ENCODE results near the gene PDIA5. TPM values are rescaled to one million over a fixed set of nuclear protein-coding genes. Genes with fewer than 3 reads are reported as not detected.

PDIA5 gene
- total RNA-seq, 1 donor from 2014 or later: 128 TPM

GRCh38 chr3:123027292-123028232, 39.3 kb upstream of the PDIA5 start, which contains the start of gene SEMA5B:
Gene SEMA5B (minus strand): TSS chr3:123027763. CDS start chr3:122961263, 66,500 bp downstream.
- H3K4me3 Mint-ChIP-seq (ENCODE audit: unreplicated experiment): peak within 1 kb of the TSS; percentile 84
- H3K4me1 Mint-ChIP-seq (ENCODE audit: low read depth): peaks cover 27% of the 10 kb centered on the region
- peaks cover 37% of the 10 kb centered on the region for H3K27me3 Mint-ChIP-seq (ENCODE audit: low read depth)
- H3K27ac Mint-ChIP-seq (ENCODE audit: unreplicated experiment): peak within 1 kb of the TSS; percentile 49
- H3K36me3 Mint-ChIP-seq (ENCODE audit: low read depth): peaks cover 9% of the 10 kb centered on the region
- no peaks in the 10 kb centered on the region for H3K9me3 Mint-ChIP-seq (ENCODE audit: low read depth)
- TF ChIP-seq CTCF (IDR thresholded peaks at IDR 0.05): peak; percentile 77
- DNase-seq (ENCODE audit: low spot score): peak; percentile 92

- H3K4me1 Mint-ChIP-seq (ENCODE audit: low read depth): peaks cover 27% of the 10 kb centered on the region
- H3K9me3 Mint-ChIP-seq (ENCODE audit: low read depth): no peaks in the 10 kb centered on the region
- peaks cover 6% of the 10 kb centered on the region for H3K36me3 Mint-ChIP-seq (ENCODE audit: low read depth)
- TF ChIP-seq CTCF (IDR thresholded peaks at IDR 0.05): peak; percentile 86
- DNase-seq (ENCODE audit: low spot score): no peak
- peak overlapping the region; percentile 12 for H3K27ac Mint-ChIP-seq (ENCODE audit: unreplicated experiment)
- H3K4me3 Mint-ChIP-seq (ENCODE audit: unreplicated experiment): peak overlapping the region; percentile 84
- H3K27me3 Mint-ChIP-seq (ENCODE audit: low read depth): peaks cover 37% of the 10 kb centered on the region
These were observed 38.5 kb upstream of the PDIA5 start for GRCh38 chr3:123028233-123028828.

GRCh38 chr3:123031051-123031450, 35.8 kb upstream of the PDIA5 start:
- Mint-ChIP-seq H3K4me3 (ENCODE audit: unreplicated experiment) (no peak overlapping the region), H3K27me3 (ENCODE audit: low read depth) (peaks cover 13% of the 10 kb centered on the region), H3K36me3 (ENCODE audit: low read depth) (no peaks in the 10 kb centered on the region), H3K27ac (ENCODE audit: unreplicated experiment) (no peak overlapping the region), H3K4me1 (ENCODE audit: low read depth) (peaks cover 26% of the 10 kb centered on the region), H3K9me3 (ENCODE audit: low read depth) (no peaks in the 10 kb centered on the region)
- TF ChIP-seq CTCF (IDR thresholded peaks at IDR 0.05): no peak
- no peak for DNase-seq (ENCODE audit: low spot score)

- Mint-ChIP-seq H3K36me3 (ENCODE audit: low read depth) (no peaks in the 10 kb centered on the region), H3K9me3 (ENCODE audit: low read depth) (no peaks in the 10 kb centered on the region), H3K4me3 (ENCODE audit: unreplicated experiment) (no peak overlapping the region), H3K27ac (ENCODE audit: unreplicated experiment) (no peak overlapping the region), H3K4me1 (ENCODE audit: low read depth) (peaks cover 29% of the 10 kb centered on the region), H3K27me3 (ENCODE audit: low read depth) (peaks cover 10% of the 10 kb centered on the region)
- TF ChIP-seq CTCF (IDR thresholded peaks at IDR 0.05): no peak
- DNase-seq (ENCODE audit: low spot score): no peak
These were observed 34.8 kb upstream of the PDIA5 start for GRCh38 chr3:123032057-123032456.

GRCh38 chr3:123034120-123034519, 32.7 kb upstream of the PDIA5 start:
- H3K4me1 Mint-ChIP-seq (ENCODE audit: low read depth): peaks cover 34% of the 10 kb centered on the region

More at GRCh38 chr3:123034120-123034519, 32.7 kb upstream of the PDIA5 start:
- DNase-seq (ENCODE audit: low spot score): no peak
- H3K27ac Mint-ChIP-seq (ENCODE audit: unreplicated experiment): no peak overlapping the region
- no peaks in the 10 kb centered on the region for H3K36me3 Mint-ChIP-seq (ENCODE audit: low read depth)
- H3K9me3 Mint-ChIP-seq (ENCODE audit: low read depth): no peaks in the 10 kb centered on the region
- TF ChIP-seq CTCF (IDR thresholded peaks at IDR 0.05): no peak
- H3K27me3 Mint-ChIP-seq (ENCODE audit: low read depth): peaks cover 5% of the 10 kb centered on the region
- H3K4me3 Mint-ChIP-seq (ENCODE audit: unreplicated experiment): no peak overlapping the region

All from chondrocyte (in vitro differentiated cells).